ENCODE measurements around the gene TNIK.

GRCh38 chr3:171065732-171066131 is 394.5 kb downstream of the TNIK start:
- TF ChIP-seq CTCF (conservative IDR thresholded peaks at IDR 0.05; ENCODE audit: low read depth, low read length) (no peak), EZH2 (IDR thresholded peaks at IDR 0.05; ENCODE audit: low read length, unreplicated experiment) (no peak), EZH2phosphoT487 (IDR thresholded peaks at IDR 0.05; ENCODE audit: borderline replicate concordance, low read length) (no peak)
